Activated CD4-positive, alpha-beta T cell treated with anti-CD3 and anti-CD28 coated beads, Interleukin-2, amount 10 ng/mL, durations not matched to agents 7 days and 5 days (primary cell): Measurements from ENCODE around the gene IGF1R. TPM values are rescaled to one million over a fixed set of nuclear protein-coding genes. Genes with fewer than 3 reads are reported as not detected.

ENCODE experiments used
- CTCF ChIA-PET: fragments of 350-600 bp; sonication (Branson Sonifier 250); formaldehyde crosslinking; loops from one replicate; lab custom pipeline; 2021; ENCODE audit warnings: antibody characterized with exemption; lab: Charles Lee
- POLR2A ChIA-PET: fragments of 350-600 bp; sonication (Branson Sonifier 250); formaldehyde crosslinking; loops from one replicate; lab custom pipeline; 2021; ENCODE audit warnings: antibody characterized with exemption; lab: Charles Lee
- DNase-seq: peaks from one replicate; pipeline ENCODE4 v3.0.0-alpha.2; 2020
- H3K27ac Mint-ChIP-seq: one replicate; pipeline ENCODE4 v1.8.0; 2021; ENCODE audit warnings: mild to moderate bottlenecking, moderate library complexity, mixed read lengths
- H3K27me3 Mint-ChIP-seq: one replicate; pipeline ENCODE4 v1.8.0; 2021; ENCODE audit warnings: mixed read lengths
- H3K36me3 Mint-ChIP-seq: one replicate; pipeline ENCODE4 v1.8.0; 2021; ENCODE audit warnings: low read depth, mixed read lengths
- H3K4me1 Mint-ChIP-seq: one replicate; pipeline ENCODE4 v1.8.0; 2021; ENCODE audit warnings: mixed read lengths
- H3K4me3 Mint-ChIP-seq: one replicate; pipeline ENCODE4 v1.8.0; 2021; ENCODE audit warnings: mild to moderate bottlenecking, moderate library complexity, mixed read lengths
- H3K9me3 Mint-ChIP-seq: one replicate; pipeline ENCODE4 v1.8.0; 2021; ENCODE audit warnings: mixed read lengths
- total RNA-seq, 2 experiments: library from RNA; stranded (reverse); gene quantifications; one replicate each; pipeline ENCODE4 v1.2.3, GENCODE V29; 2021

Gene IGF1R
- total RNA-seq, 2 experiments from 2014 or later: 18.8 to 24.8 TPM

DNA sequence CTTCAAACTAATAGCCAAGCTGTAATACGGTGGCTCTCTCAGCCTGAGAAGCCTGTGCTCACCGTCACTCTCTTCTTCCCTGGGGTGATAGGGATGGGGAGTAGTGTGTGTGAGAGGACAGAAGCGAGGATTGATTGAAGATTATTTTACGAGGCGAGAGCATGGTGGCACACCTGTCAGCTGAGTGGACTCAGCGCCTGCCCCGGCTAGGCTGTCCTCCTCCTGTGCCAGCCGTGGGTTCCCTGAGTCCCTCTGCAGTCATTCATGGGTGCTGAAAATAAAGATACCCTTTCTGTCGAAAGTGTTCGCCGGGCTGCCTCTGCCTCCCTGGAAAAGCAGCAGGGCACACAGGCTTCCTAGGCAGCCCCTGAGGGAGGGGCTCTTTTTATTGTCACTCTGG, 235.1 kb downstream of the IGF1R start:
- POLR2A ChIA-PET: no interaction called here
- Mint-ChIP-seq H3K27ac (no peak overlapping the region), H3K9me3 (no peaks in the 10 kb centered on the region), H3K36me3 (no peaks in the 10 kb centered on the region), H3K27me3 (no peaks in the 10 kb centered on the region), H3K4me1 (peaks cover 8% of the 10 kb centered on the region), H3K4me3 (no peak overlapping the region)
- DNase-seq: no peak
- CTCF ChIA-PET: interaction anchor here (1.4 kb wide), 1 partner anchor 11 kb away, joined by 4 read pairs; no protein-coding TSS in a partner anchor

- CTCF ChIA-PET: interaction anchor here (0.6 to 1.4 kb wide), 4 partner anchors 12 to 124 kb away, joined by 3 to 4 read pairs (median 4); no protein-coding TSS in a partner anchor
- Mint-ChIP-seq H3K36me3 (no peaks in the 10 kb centered on the region), H3K9me3 (no peaks in the 10 kb centered on the region), H3K4me3 (no peak overlapping the region), H3K4me1 (peaks cover 8% of the 10 kb centered on the region), H3K27me3 (no peaks in the 10 kb centered on the region), H3K27ac (no peak overlapping the region)
- POLR2A ChIA-PET: no interaction called here
- no peak for DNase-seq
These were observed 236.6 kb downstream of the IGF1R start for GRCh38 chr15:98884894-98885293.

GRCh38 chr15:98887976-98888375, 239.6 kb downstream of the IGF1R start:
- CTCF ChIA-PET: interaction anchor here (1.0 kb wide), 1 partner anchor 14 kb away, joined by 3 read pairs; no protein-coding TSS in a partner anchor
- Mint-ChIP-seq H3K9me3 (no peaks in the 10 kb centered on the region), H3K4me3 (no peak overlapping the region), H3K4me1 (no peaks in the 10 kb centered on the region), H3K27ac (no peak overlapping the region), H3K36me3 (no peaks in the 10 kb centered on the region), H3K27me3 (no peaks in the 10 kb centered on the region)
- DNase-seq: no peak
- POLR2A ChIA-PET: no interaction called here

- no peak for DNase-seq
- H3K4me3 Mint-ChIP-seq: no peak overlapping the region
- no peaks in the 10 kb centered on the region for H3K36me3 Mint-ChIP-seq
- ChIA-PET POLR2A (no interaction called here), CTCF (interaction anchor here (1.0 kb wide), 1 partner anchor 15 kb away, joined by 3 read pairs; no protein-coding TSS in a partner anchor)
- H3K27ac Mint-ChIP-seq: no peak overlapping the region
- no peaks in the 10 kb centered on the region for H3K9me3 Mint-ChIP-seq
- H3K27me3 Mint-ChIP-seq: no peaks in the 10 kb centered on the region
- no peaks in the 10 kb centered on the region for H3K4me1 Mint-ChIP-seq
These were observed 240.6 kb downstream of the IGF1R start for GRCh38 chr15:98888820-98889479.

DNA sequence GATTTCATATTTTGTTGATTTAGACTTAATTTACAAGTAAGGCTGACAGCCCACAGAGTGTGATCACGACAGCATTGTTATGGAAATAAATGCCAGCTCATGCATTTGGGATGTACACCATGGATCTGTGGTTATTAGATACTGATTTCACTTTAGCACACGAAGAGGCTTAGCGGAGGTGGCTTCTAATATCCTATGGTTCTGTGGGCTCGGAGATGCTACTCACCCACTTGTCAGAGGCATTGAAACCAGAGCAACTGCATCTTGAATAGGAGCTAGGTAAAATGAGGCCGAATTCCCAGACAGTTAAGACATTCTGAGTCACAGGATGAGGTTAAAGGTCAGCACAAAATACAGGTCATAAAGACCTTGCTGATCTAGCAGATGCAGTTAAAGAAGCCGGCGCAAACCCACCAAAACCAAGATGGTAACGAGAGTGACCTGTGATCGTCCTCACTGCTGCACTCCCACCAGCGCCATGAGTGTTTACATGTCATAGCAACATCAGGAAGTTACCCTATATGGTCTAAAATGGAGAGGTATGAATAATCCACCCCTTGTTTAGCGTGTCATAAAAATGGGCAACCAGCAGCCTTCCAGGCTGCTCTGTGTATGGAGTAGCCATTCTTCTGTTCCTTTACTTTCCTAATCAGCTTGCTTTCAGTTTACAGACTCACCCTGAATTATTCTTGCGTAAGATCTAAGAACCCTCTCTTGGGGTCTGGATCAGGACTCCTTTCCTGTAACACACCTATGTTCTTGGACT, 241.8 kb downstream of the IGF1R start:
- POLR2A ChIA-PET: no interaction called here
- H3K4me1 Mint-ChIP-seq: no peaks in the 10 kb centered on the region
- no peak for DNase-seq
- CTCF ChIA-PET: no interaction called here
- no peaks in the 10 kb centered on the region for H3K36me3 Mint-ChIP-seq
- no peaks in the 10 kb centered on the region for H3K27me3 Mint-ChIP-seq
- no peak overlapping the region for H3K4me3 Mint-ChIP-seq
- no peak overlapping the region for H3K27ac Mint-ChIP-seq
- no peaks in the 10 kb centered on the region for H3K9me3 Mint-ChIP-seq

- ChIA-PET CTCF (no interaction called here), POLR2A (no interaction called here)
- no peak overlapping the region for H3K4me3 Mint-ChIP-seq
These were observed 243.0 kb downstream of the IGF1R start for GRCh38 chr15:98891301-98891700.

DNA sequence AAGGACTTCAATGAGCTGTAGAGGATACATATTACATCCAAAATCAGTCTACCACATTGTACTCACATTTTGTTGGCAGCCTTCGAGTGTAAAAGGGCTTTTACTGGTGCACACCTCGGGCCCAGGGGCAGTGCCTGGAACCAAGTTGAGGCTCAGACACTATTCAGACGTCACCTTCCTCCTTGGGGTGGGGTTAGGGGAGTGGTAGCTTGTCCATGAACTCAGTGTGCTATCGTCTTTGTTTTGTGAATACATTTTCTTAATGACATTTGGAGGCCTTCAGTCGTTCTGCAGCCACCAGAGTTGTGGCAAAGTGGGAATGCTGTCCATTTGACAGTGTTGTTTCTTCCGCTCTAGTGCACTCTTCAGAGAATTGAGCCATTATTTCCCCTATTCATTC, 245.1 kb downstream of the IGF1R start:
- ChIA-PET POLR2A (no interaction called here), CTCF (no interaction called here)
- Mint-ChIP-seq H3K9me3 (no peaks in the 10 kb centered on the region), H3K27me3 (no peaks in the 10 kb centered on the region), H3K4me3 (no peak overlapping the region), H3K36me3 (peaks cover 8% of the 10 kb centered on the region), H3K4me1 (no peaks in the 10 kb centered on the region), H3K27ac (no peak overlapping the region)
- DNase-seq: no peak

More at GRCh38 chr15:98891301-98891700, 243.0 kb downstream of the IGF1R start:
- H3K4me1 Mint-ChIP-seq: no peaks in the 10 kb centered on the region
- DNase-seq: no peak
- H3K27ac Mint-ChIP-seq: no peak overlapping the region
- H3K9me3 Mint-ChIP-seq: no peaks in the 10 kb centered on the region
- no peaks in the 10 kb centered on the region for H3K36me3 Mint-ChIP-seq
- no peaks in the 10 kb centered on the region for H3K27me3 Mint-ChIP-seq

GRCh38 chr15:98894312-98894711, 246.0 kb downstream of the IGF1R start:
- Mint-ChIP-seq H3K9me3 (no peaks in the 10 kb centered on the region), H3K27ac (no peak overlapping the region), H3K4me3 (no peak overlapping the region), H3K4me1 (no peaks in the 10 kb centered on the region), H3K36me3 (peaks cover 8% of the 10 kb centered on the region), H3K27me3 (no peaks in the 10 kb centered on the region)
- no peak for DNase-seq
- ChIA-PET CTCF (no interaction called here), POLR2A (no interaction called here)

GRCh38 chr15:98896002-98896721, 247.8 kb downstream of the IGF1R start:
- Mint-ChIP-seq H3K4me1 (peaks cover under 1% of the 10 kb centered on the region), H3K27me3 (no peaks in the 10 kb centered on the region), H3K36me3 (peaks cover 8% of the 10 kb centered on the region), H3K9me3 (no peaks in the 10 kb centered on the region), H3K27ac (no peak overlapping the region), H3K4me3 (no peak overlapping the region)
- ChIA-PET POLR2A (no interaction called here), CTCF (interaction anchor here (1.0 to 1.2 kb wide), 2 partner anchors 13 to 22 kb away, joined by 3 read pairs; no protein-coding TSS in a partner anchor)
- DNase-seq: no peak

GRCh38 chr15:98896802-98897732, 248.7 kb downstream of the IGF1R start:
- no peaks in the 10 kb centered on the region for H3K27me3 Mint-ChIP-seq
- ChIA-PET POLR2A (no interaction called here), CTCF (interaction anchor here (1.0 kb wide), 1 partner anchor 23 kb away, joined by 3 read pairs; no protein-coding TSS in a partner anchor)
- H3K4me1 Mint-ChIP-seq: peaks cover 7% of the 10 kb centered on the region
- no peak overlapping the region for H3K27ac Mint-ChIP-seq
- H3K9me3 Mint-ChIP-seq: no peaks in the 10 kb centered on the region
- H3K36me3 Mint-ChIP-seq: peaks cover 8% of the 10 kb centered on the region
- no peak for DNase-seq
- no peak overlapping the region for H3K4me3 Mint-ChIP-seq

GRCh38 chr15:98898122-98898521, 249.8 kb downstream of the IGF1R start:
- ChIA-PET POLR2A (no interaction called here), CTCF (no interaction called here)
- H3K4me1 Mint-ChIP-seq: peaks cover 7% of the 10 kb centered on the region
- no peaks in the 10 kb centered on the region for H3K9me3 Mint-ChIP-seq
- no peak for DNase-seq
- H3K27ac Mint-ChIP-seq: no peak overlapping the region
- H3K4me3 Mint-ChIP-seq: no peak overlapping the region
- peaks cover 8% of the 10 kb centered on the region for H3K36me3 Mint-ChIP-seq
- no peaks in the 10 kb centered on the region for H3K27me3 Mint-ChIP-seq
